NCI-H748 treated with DMSO at 0.1 percent for 48 hours (cell line): ENCODE measurements around the gene PLXNB1.
"Not testable (repeated sequence)": the region's sequence is repeated elsewhere in the genome, so short reads cannot be mapped to it uniquely, and the experiment has no call there.

Source experiments
- DNase-seq: peaks from one replicate; lab custom pipeline; 2025; lab: John Stamatoyannopoulos, UW

PLXNB1 gene

DNA sequence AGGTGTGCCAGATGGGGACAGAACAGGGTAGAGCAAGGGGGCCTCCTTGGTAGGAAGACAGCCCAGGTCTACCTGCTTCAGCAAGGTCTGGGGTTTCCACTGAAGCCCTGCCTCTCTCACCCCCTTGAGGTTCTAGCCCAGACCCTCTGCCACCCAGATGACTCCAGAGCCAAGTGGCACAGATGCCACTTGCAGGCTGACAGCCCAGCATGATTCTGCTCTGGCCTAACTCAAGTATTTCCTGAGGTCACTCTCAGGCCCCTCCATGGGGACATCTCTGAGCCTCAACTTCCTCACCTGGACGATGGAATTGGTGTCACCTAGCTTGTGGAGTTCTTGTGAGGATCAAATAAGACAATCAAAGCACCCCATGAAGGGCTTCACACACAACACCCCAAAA lies 23.9 kb downstream of the PLXNB1 start:
- DNase-seq: no peak

DNA sequence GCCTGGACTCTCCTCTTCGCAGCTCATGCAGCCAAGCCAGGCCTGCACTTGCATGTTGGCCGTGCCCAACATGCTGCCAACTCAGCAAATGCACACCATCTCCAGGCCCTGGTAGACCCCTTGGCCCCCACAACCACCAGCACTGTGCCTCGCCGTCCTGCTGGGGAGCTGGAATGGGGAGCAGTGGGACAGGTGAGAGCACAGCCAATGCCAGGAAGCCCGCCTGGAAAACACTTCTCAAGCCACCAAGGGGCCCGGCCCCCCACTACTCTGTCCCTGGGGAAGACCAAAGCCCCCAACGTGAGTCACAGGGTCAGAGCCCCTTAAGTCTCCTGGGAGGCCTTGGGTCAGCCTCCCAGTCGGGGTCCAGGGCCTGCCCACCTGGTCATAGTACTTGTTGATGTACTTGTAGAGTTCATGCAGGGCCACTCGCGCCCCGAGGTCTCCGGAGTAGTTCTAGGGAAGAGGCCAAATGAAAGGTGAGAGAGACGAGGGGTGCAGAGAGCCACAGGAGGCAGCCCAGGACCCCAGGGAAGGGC lies 24.5 kb downstream of the PLXNB1 start:
- no peak for DNase-seq

DNA sequence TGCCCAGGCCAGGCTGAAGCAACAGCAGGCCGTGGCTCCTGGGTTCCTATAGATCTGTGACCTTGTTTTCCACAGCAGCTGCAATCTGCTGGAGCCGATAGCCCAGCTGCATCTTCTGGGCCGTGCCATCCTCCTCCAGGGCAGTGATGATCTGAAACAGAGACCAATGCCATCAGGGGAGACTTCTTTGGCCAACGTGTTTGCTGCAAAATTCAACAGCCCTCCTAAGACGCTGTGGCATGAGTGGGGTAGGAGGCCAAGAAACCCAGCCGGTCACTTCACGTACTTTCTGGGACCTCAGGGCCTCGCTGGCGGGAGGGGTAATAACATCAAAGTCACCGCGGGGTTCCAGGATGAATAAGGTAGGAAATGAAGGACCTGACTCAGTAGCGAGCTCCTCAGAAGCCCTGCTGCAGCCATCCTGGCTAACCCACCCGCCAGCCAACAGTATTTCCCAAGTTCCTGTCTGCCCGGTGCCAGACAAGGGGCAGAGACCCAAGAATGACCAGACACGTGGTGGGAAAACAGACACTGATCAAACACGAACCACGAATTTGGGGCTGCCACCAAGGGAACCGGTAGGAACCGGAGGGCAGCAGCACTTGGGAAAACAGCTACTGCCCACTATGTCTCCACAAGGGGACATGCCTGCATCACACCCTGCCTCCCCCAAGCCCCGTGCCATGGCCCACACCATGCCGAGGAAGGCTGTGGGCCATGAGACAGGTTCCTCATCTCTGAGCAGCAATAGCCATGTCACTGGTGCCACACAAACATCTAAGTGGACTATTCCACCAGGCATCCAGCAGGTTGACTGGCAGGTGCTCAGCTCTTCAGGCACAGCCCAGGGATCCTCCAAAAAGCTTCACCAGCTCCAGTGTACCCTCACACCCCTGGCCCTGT lies 25.2 kb downstream of the PLXNB1 start:
- DNase-seq: no peak

DNA sequence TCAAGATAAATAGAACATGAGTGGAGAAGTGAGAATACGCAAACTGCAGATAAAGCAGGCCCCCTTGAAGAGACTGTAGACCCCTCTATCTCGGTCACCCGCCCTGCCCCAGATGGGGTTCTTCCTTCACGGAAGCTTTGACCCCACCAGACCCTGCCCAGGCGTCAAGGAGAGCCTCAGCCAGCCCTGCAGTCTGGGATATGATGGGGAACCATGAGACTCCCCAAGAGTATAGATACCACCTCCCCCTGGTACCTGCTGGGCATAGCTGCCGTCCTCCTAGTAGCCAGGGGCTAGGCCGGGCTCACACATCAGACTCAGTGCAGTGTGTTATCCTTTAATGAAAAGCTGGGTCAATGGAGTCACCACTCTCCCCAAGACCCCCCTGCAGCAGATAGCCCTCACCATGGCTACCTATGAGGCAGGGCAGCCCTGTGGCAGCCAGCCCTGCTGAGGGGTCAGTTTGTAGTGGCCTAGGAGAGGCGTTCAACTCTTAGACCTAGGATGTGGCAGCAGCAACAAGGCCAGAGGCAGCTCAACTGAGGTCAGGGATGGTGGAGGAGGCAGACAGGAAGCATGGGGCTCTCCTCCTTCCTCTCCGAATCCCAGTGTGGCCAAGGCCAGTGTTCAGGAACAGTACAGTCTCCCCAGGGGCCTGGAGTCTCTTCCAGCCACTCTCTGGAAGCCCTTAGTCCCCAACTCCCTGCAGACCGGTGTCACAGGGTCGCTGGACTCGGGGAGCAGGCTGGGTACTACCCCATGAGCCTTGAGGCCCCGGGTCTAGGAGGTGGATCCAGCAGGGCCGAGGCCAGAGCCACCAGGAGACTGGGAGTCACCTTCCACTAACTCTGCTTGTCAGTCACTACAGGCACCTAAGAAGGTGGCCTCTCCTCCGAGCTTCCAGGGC lies 26.1 kb downstream of the PLXNB1 start:
- DNase-seq: no peak

DNA sequence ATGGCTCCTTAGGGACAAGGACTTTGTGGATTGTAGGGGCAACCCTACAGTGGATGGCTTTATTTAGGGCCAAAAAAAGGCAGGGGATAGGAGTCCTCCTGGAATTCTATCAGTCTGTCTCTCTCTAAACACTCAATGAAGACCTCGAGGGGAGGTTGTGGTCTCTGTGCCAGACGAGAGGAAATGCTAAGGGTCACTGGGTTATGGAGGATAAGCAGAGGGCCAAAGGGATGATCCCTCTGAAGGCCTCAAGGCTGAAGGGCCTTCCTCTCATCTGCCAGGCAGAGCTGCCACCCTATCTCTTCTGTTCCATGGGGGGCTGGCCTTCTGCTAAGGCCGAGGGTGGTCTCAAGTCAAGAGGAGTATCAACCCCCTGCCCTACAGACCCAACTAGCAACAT lies 27.0 kb downstream of the PLXNB1 start:
- no peak for DNase-seq

DNA sequence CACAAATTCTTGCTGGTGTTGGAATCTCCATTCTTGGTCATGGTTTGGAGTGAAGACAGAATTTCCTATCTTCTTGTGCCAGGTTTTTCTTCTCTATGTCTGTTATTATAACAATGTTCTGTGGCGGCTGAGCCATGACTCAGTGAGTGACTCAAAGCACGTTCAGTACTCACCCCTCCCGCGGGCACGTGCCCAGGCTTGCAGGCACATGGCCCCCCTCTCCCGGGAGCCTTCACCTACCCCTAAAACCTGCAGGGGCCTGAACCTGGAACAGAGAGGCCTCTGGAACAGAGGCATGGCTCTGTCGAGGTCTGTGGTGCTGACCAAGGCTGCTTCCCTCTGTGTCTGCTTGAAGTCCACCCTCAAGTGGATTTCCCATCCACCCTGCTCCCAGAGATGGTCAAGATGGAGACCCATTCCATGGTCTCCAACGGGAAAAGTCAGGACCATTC lies 27.6 kb downstream of the PLXNB1 start:
- no peak for DNase-seq

DNA sequence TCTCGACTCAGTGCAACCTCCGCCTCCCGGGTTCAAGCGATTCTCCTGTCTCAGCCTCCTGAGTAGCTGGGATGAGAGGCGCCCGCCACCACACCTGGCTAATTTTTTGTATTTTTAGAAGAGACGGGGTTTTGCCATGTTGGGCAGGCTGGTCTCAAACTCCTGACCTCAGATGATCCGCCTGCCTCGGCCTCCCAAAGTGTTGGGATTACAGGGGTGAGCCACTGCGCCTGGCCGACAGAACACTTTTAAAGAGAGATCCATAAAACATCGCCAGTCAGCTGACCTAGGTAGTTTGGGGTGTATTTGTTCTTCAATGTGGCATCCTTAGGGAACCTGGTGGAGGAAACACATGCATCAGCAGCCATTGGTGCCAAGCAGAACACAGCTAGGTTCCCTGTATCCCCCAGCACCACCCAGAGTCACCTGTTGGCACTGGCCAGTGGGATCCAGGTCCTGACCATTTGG lies 28.4 kb downstream of the PLXNB1 start:
- not testable (repeated sequence) for DNase-seq

DNA sequence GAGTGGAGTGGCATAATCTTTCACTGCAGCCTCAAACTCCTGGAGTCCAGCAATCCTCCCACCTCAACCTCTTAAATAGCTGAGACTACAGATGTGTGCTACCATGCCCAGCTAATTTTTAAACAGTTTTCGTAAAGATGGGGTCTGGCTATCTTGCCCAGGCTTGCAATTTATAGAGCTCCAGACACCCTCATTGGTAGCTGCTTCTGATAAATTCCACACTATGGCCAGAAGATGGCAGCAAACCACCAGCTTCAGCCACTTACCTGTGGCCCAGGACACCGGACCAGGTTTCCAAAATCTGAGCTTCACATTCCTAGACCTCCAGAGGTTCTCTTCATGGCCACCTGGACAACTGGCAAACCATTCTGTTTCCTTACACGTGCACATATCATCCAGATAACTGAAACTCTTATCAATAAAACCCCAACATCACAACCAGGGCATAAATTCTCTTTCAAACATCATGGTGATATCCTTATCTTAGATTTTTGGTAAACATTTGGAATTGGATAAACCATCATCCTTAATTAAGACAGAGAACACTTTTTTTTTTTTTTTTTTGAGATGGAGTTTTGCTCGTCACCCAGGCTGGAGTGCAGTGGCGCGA lies 29.0 kb downstream of the PLXNB1 start:
- DNase-seq: no peak

DNA sequence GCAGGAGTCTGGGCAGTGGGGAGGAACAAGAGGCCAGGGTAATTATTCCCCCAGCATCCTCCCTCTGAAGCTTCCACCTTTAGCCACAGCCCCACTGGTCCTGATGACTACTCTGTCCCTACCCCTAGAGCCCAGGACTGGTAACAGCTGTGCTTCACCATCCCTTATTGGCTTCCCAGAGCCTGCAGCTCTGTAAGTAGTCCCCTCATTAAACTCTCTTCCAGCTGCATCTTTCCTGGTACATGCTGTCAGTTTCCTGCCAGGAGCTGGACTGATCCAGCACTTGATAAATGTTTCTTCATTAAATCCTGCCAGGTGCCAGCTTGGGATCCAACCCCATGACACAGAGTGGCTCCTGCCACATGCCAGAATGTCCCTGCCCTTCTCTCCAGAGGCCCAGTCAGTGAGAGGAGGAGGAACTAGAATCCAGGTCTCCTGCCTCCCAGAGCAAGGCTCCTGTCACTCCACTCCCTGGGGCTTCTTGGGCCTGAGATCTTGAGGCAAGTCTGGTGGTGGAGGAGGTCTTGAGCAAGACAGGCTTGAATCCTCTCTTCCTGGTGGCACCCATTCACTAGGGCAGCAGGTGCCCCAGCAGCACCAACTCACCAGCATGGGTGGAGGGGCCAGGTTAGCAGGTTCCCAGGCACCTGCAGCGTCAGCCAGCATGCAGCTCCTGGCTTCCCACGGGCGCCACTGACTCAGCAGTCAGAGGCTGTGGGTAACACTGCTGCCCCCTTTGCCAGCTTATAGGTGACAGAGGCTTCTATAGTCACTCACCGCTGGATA lies 30.3 kb downstream of the PLXNB1 start:
- DNase-seq: no peak

DNA sequence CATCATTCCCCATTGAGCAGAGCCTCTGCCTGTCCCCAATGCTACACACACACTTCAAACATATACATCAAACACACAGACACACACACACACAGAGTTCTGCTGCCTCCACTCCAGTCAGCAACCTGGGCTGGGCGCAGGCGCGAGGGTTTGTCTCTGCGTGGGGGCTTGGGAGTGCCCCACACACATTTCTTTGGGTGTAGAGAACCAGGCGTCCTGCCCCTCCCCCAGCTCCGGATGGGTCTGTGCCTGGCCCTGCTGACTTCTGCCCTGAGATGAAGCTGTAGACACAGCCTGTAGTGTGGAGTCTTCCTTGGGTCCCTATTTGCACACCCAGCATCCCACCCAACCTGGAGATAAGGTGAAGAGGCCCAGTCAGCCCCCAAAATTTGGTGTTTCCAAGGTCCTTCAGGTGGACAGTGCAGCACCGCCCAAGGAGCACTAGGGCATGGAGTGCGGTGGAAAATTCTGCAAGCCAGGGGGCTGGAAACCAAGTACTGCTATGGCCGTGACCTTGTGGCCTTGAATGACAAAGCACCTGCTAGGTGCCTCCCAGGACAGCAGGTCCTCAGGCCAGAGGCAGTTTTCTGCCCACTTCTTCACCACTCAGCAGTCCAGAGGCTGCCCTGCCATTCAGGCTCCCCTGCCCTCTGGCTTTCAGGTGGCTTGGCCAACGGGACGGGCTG lies 31.0 kb downstream of the PLXNB1 start:
- no peak for DNase-seq

DNA sequence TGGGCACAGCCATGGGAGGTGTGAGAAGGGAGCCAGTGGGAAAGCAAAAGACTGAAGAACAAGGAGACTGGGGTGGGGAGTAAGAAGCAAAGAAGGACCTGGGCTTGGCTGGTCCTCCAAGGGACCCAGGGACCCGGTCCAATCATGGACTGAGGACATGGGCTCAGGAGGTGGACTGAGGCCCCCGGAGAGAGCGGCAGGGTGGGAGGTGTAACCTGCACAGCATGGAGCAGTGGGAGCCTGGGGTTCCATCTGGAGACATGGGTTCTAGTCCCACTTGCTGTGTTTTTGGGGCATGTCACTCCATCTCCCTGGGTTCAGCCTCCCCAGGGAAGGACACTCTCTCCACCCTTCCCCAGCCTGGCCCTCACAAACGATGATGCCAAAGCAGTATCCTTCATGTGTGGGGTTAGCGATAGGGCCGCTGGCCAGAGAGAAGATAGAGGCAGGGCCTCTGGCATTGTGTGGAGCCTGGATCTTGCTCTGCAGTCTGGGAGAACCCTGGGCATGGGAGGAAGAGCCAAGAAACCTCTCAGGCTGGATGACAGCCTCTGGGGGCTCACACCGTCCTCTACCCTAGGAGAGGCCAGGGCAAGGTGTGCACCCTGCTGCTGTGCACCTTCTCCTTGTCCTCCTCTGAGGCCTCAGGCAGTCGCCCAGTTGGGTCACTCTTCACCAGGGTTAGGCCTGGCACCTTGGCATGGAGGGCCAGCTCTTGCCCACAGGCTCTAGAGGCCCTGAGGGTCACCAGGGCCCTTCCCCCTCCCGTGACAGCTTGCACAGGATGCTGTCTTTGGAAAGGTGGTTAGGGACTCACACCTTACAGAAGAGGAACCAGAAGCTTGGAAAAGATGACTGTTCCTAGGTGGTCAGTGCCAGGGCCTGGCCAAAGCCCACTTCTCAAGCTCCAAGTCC lies 31.9 kb downstream of the PLXNB1 start:
- DNase-seq: no peak

DNA sequence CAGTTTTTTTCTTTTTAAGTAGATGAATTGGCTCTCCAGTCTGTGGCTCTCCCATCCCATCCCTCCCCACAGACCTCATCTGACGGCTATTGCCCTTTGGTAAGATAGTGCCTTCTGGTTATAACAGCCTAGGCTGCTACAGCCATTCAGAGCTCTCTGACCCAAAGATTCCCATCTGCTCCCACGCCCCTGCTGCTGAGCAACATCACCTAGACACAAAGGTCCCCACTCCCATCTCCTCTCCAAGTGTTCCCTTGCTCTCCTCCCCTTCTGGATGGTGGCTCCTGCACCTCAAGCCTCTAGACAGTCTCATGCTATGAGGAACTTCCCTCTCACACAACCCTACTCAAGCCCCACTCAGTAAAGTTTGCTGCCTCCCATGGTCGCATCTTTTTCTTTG lies 34.2 kb downstream of the PLXNB1 start:
- no peak for DNase-seq

DNA sequence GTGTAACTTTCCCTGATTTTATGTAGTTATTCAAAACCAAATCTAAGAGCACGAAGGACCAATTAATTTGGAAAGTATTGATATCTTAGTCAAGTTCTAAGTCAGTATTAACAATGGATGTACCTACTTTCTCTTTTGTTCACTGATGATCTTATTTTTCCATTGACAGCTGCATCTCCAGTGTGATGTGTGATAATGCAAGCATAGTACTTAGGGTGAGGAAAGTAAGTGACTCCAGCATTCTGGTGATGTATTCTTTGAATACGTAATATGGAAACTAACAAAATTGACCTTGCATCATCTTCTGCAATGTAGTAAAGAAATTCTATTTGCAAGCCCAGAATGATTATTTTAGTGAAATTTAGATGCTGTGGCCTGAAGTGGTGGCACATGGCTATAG lies 35.5 kb downstream of the PLXNB1 start:
- DNase-seq: no peak

DNA sequence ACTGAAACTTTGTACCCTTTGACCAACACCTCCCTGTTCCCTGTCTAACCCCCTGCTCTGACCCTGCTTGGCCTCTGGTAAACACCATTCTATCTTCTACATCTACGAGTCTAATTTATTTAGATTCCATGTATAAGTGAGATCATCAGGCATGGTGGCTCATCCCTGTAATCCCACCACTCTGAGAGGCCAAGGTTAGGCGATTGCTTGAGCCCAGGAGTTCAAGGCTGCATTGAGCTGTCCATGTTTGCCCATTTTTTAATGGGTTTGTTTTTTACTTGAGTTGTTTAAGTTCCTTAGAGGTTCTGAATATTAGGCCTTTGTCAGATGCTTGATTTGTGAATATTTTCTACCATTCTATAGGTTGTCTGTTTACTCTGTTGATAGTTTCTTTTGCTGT lies 40.9 kb downstream of the PLXNB1 start:
- DNase-seq: no peak

DNA sequence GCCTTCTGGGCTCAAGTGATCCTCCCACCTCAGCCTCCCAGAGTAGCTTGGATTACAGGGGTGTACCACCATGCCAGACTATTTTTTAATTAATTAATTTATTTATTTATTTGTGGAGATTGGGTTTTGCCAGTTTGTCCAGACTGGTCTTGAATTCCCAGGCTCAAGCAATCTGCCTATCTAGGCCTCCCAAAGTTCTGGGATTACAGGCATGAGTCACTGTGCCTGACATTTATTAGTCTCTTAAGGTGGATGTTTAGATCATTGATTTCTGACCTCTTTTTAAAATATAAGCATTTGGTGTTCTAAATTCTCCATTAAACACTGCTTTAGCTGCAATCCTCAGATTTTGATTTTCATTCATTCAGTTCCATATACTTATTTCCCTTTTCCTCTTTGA lies 42.3 kb downstream of the PLXNB1 start:
- no peak for DNase-seq

DNA sequence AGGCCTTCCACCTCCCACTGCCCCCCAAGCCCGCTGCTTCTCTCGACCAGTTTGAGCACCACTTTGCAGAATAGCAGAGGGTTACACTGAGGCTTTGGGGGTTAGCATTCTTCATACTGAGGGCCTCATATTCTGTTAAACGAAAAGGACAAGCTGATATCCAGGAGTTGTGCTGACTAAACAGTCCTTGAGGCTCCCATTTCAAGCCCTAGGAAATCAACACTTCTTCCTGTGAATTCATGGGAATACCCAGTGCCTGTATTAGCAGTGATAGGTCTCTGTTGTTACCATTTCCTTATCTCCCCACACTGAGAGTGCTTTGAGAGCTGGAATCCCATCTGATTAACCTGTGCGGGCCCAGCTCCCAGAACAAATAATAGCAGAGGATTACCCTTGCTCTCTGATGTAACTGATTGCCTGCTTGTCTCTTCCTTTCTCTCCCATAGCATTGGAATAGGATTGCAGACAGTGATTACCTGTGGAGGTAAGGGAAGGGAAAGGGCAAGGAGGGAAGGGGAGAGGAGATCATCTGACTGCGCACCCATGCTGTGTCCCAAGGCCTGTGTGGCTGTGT lies 56.9 kb downstream of the PLXNB1 start:
- DNase-seq: no peak

DNA sequence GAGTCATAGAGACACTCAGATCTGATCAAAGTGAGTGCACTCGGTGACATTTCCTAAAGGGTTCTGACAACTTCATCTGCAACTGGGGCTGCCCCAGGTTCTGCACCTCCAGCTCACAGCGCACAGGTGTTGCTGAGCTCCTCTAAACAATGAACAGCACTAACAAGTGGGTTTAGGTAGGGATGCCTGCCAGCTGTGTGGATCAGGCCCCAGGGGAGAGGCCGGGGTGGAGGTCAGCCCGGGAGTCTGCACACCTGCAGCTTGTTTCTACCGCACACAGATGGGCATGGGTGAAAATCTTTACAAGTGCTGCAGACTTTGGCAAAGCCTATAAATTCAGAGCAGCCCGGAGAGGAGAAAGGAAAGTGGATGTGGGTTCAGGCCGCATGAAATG lies 57.5 kb downstream of the PLXNB1 start:
- no peak for DNase-seq

DNA sequence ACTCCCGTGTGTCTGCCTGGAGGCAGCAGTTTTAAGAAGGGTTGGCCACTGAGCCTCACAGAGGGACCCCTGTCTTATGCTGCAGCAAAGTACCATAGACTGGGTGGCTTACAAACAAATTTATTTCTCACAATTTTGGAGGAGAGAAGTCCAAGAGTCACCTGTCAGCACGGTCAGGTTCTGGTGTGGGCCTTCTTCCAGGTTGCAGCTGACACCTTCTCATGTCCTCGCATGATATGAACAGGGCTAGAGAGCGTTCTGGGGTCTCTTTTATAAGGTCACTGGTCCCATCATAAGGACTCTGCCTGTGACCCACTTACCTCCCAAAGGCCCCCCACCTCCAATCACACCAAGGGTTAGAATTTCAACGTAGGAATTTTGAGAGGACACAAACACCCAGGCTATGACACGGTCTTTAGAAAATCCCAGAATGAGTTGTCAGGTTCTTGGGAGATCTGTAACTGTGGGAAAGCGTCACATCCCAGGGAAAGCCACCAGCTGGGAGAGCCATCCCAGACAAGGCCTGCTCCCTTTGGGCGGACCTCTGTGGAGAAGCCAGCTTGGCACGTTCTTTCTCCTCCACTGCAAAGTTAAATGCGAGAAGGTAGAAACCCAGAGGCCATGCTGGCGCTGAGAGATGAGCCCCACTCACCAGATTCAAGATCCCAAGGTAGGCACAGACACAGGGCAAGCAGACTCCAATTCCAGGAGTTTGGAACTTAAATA lies 58.1 kb downstream of the PLXNB1 start, which contains the start of gene FBXW12:
TSS of gene FBXW12 (plus strand) at position 569 of the 726 bp plus-strand sequence. CDS start 549 bp downstream, outside the sequence.
- no peak for DNase-seq
